ENCODE results near the gene MPPED1.

Gene MPPED1

DNA sequence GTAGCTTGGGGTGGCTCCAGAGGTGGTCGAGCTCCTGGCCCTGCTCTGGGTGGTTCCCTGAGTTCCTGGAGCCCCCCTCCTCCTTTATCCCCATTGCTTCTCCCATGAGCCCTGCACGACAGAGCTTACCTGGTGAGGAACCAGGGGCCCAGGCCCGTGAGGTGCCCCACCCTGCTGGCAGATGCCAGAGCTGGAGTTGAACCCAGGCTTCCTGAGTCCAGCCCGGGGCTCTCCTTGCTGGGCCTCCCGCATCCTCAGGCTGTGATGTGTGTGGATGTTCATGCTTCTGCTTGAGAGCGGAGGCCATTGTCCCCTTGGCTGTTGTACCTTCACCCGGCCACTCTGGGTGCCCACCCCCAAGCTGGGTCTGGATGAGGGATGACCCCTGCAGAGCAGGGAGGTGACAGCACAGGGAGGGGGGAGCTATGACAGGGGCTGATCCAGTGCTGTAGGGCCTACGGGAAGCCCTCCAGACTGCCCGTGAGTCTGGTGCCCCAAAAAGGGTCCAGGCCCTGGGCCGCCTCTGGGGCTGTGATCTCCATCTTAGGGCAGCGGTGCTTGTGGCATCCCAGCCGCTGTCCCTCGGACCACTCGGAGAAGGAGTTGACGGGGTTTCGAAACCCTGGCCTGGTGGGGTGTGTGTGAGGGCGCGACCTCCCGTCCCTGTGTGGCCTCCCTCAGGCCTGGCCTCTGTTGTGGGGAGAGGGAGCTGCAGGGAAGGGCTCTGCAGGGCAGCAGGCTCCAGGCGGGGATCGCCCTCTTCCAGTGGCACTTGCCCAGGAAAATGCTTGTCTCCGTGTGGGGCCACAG is 14.4 kb downstream of the MPPED1 start:
- H3K4me3 ChIP-seq (ENCODE audit: low read depth, low read length) = no peak overlapping the region
- TF ChIP-seq, protein P1, sequence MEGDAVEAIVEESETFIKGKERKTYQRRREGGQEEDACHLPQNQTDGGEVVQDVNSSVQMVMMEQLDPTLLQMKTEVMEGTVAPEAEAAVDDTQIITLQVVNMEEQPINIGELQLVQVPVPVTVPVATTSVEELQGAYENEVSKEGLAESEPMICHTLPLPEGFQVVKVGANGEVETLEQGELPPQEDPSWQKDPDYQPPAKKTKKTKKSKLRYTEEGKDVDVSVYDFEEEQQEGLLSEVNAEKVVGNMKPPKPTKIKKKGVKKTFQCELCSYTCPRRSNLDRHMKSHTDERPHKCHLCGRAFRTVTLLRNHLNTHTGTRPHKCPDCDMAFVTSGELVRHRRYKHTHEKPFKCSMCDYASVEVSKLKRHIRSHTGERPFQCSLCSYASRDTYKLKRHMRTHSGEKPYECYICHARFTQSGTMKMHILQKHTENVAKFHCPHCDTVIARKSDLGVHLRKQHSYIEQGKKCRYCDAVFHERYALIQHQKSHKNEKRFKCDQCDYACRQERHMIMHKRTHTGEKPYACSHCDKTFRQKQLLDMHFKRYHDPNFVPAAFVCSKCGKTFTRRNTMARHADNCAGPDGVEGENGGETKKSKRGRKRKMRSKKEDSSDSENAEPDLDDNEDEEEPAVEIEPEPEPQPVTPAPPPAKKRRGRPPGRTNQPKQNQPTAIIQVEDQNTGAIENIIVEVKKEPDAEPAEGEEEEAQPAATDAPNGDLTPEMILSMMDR (IDR thresholded peaks at IDR 0.05; ENCODE audit: borderline replicate concordance, insufficient read depth, low read depth, low read length) = no peak

DNA sequence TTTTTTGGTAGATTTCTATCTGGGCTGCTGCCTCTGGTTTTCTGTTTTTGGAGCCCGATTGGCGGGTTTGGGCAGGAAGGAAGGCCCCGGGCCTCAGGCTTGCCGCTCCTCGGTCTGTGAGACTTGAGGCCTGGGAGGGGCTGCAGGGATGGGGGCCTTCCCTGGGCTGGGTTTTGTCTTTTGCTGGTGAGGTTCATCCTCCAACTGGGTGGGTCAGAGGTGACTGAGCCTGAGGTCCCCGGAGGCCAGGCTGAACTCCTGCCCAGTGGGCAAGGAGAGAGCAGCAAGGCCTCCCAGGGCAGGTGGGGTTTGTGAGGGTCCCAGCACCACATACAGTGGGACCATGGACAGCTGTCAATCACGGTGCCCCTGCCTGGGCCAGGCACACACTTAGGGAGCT is 15.0 kb downstream of the MPPED1 start:
- TF ChIP-seq, protein P1 (IDR thresholded peaks at IDR 0.05; ENCODE audit: borderline replicate concordance, insufficient read depth, low read depth, low read length) = no peak
- H3K4me3 ChIP-seq (ENCODE audit: low read depth, low read length) = no peak overlapping the region

DNA sequence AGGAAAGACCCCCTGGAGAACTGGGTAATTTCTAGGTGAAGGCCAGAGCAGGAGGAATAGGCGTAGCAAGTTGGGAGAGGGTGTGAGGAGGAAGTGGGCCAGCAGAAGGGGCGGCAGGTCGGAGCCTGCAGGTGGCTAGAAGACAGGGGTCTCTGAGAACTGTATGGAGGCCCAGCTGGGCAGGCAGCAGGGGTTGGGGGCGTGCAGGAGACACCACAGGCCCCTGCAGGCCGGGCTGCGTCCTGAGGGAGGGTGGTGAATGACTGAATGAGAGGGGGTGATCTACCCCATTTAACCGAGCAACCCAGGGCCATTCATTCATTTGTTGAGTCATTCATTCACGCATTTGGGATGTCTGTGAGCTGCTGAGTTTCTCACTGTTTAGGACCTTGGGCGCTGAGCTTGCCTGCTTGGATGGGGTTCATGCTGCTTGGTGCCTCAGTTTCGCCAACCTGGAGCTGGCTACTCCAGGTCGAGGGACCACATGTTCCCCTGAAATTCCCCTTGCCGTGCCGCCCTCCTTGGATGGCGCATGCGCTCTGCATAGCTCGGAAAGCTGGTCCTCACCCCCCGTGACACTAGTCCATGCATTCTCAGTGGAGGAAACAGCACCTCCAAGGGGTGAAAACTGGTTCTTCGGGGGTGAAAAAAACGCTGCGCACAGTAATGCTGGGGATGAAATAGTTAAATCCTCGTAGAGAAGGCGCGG is 15.6 kb downstream of the MPPED1 start:
- TF ChIP-seq, protein P1 (IDR thresholded peaks at IDR 0.05; ENCODE audit: borderline replicate concordance, insufficient read depth, low read depth, low read length) = no peak

DNA sequence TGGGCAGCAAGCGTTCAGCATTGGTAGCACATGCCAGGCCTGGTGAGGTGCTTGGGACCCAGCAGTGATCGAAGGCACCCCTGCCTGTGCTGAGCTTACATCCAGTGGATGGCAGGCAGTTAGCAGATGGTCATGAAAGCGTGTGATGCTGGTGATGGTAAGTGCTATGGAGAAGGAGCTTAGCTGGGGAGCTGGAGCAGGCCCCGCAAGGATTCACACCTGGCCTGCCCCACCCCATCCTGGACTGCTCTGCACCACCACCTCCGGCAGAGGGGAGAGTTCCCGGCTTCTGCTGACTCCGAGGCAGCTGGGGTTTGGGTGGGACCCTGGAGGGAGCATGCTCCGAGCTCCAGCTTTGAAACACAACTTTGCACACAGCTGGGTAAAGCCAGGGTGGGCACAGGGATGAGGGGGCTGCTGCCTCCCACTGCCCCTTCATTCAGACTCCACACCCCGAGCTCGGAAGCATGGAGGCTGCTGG is 16.2 kb downstream of the MPPED1 start:
- H3K4me3 ChIP-seq (ENCODE audit: low read depth, low read length) = no peak overlapping the region
- TF ChIP-seq, protein P1 (IDR thresholded peaks at IDR 0.05; ENCODE audit: borderline replicate concordance, insufficient read depth, low read depth, low read length) = no peak

More for the DNA sequence above, 15.6 kb downstream of the MPPED1 start:
- H3K4me3 ChIP-seq (ENCODE audit: low read depth, low read length) = no peak overlapping the region

DNA sequence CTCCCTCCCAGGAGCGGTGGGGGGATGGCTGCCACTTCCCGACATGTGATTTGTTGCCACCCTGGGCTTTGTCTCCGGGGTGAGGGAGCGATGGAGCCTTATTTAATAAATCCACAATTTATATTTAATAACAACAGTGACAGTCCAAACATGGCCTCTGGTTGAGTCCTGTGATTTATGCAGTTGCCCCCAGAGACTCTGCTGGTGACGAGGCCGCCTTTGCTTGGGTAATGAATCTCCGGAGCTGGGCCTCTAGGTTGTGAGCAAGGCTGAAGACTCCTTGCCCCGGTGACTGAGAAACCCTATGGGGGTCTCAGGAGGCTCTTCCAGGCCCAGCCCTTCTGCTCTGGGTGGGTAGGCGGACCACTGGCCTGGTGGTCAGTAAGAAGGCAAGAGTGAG is 16.7 kb downstream of the MPPED1 start:
- TF ChIP-seq, protein P1 (IDR thresholded peaks at IDR 0.05; ENCODE audit: borderline replicate concordance, insufficient read depth, low read depth, low read length) = no peak
- H3K4me3 ChIP-seq (ENCODE audit: low read depth, low read length) = no peak overlapping the region

DNA sequence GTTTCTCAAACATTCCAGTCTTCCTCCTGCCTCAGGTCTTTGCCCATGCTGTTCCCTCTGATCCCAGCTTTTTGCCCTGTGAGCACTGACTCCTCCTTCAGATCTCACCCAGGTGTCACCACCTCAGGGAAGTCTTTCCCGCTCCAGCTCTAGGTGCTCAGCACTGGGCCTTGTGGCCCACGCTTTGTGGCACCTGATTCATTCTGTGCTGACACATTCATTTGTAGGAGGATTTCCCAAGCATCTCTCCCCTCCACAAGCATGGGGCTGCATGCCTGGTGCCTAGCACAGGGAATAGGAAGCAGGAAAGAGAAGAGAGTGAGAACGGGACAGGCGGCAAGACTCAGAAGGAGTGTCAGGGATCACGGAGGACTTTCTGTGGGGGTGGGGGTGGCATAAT is 17.6 kb downstream of the MPPED1 start:
- no peak overlapping the region for H3K4me3 ChIP-seq (ENCODE audit: low read depth, low read length)
- TF ChIP-seq, protein P1 (IDR thresholded peaks at IDR 0.05; ENCODE audit: borderline replicate concordance, insufficient read depth, low read depth, low read length) = no peak

All from GM12875 (cell line).